Right atrium auricular region (tissue), 2 donors: ENCODE results near the gene FOXC2. TPM values are rescaled to one million over a fixed set of nuclear protein-coding genes. Genes with fewer than 3 reads are reported as not detected.

Experiments
- DNase-seq: peaks from one replicate; pipeline ENCODE4 v3.0.0-alpha.2; 2019; ENCODE audit warnings: low spot score
- H3K27ac ChIP-seq, 2 donors: fragments of 200-600 bp; sonication (generic); 1 replicate in 1 of 2; 2 replicates in 1 of 2; pipeline ENCODE4 v1.5.1; 2016 to 2019
- H3K27me3 ChIP-seq, 2 donors: fragments of 200-600 bp; sonication (generic); one replicate each; pipeline versions ENCODE4 v1.5.1 to v1.6.0; 2017 to 2019
- H3K36me3 ChIP-seq: fragments of 200-600 bp; sonication (generic); one replicate; pipeline ENCODE4 v1.5.1; 2016
- H3K4me1 ChIP-seq, 2 donors: fragments of 200-600 bp; sonication (generic); one replicate each; pipeline versions ENCODE4 v1.5.1 to v1.6.0; 2017 to 2019
- H3K4me3 ChIP-seq, 2 donors: fragments of 200-600 bp; sonication (generic); 1 replicate in 1 of 2; 2 replicates in 1 of 2; pipeline ENCODE4 v1.5.1; 2017 to 2019; ENCODE audit warnings: mild to moderate bottlenecking in 1 of 2, moderate library complexity in 1 of 2
- H3K9me3 ChIP-seq, 2 donors: fragments of 200-600 bp; sonication (generic); one replicate each; pipeline ENCODE4 v1.5.1; 2019
- total RNA-seq, 2 donors: library from RNA; depleted of rRNA; stranded (reverse); fragments of >200 nt; gene quantifications; one replicate each; pipeline ENCODE4 v1.1.0, GENCODE V29; 2016
- TF ChIP-seq, protein P1 (sequence below), 2 donors: fragments of 200-600 bp; sonication (generic); IDR thresholded peaks; one replicate each; pipeline ENCODE4 v1.5.1; 2019; ENCODE audit warnings: antibody characterized with exemption in 2 of 2

Gene FOXC2
- total RNA-seq, 2 donors from 2014 or later, result 2.6 to 2.9 TPM

DNA sequence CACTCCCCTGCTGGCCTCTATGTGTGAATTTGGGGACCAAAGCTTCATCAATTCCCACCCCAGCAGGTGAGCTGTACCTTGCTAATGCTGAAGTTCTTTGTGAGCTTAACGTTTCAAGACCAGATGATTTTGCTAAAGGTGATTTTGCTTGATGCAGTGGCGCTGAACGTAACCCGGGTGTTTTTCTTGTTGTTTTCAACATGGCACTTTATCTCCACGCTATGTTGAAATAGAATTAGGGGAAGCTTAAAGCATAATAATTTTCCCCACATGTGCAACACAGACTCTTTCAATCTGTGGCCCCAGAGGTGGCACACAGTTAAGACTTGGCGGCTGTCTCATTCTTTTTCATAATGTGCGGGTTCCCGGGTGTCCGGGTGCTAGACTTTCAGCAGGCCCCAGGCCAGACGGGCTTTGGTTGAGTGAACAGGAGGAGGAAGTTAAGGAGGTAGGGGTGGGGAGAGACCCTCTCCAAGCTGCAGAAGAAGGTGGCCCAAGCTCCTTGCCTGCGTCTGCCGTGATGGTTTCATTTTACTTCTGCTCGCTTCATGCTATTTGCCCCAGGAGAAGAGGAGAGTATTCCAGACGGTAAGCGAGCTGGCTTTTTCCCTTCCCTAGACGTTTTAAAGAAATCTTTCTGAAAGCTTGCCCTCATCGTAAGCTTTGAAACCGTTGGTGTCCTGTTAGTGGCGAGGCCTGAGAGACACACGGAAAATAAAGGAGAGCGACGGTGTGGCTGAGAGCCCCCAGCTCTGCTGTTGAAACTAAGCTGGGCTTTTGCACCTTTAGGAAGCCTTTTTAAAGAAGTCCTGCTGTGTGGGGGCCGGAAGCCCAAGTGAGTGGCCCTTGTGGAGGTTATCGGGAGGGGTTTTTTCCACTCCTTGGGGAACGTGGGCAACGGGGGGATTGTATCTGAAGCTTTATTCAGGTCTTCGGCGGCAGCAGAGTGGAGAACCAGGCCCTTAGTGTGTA, 4.2 kb downstream of the FOXC2 start:
- H3K27ac ChIP-seq, result peak overlapping the region; percentile 61 to 90
- peak overlapping the region; percentile 53 to 59 for H3K4me3 ChIP-seq
- TF ChIP-seq, protein P1, sequence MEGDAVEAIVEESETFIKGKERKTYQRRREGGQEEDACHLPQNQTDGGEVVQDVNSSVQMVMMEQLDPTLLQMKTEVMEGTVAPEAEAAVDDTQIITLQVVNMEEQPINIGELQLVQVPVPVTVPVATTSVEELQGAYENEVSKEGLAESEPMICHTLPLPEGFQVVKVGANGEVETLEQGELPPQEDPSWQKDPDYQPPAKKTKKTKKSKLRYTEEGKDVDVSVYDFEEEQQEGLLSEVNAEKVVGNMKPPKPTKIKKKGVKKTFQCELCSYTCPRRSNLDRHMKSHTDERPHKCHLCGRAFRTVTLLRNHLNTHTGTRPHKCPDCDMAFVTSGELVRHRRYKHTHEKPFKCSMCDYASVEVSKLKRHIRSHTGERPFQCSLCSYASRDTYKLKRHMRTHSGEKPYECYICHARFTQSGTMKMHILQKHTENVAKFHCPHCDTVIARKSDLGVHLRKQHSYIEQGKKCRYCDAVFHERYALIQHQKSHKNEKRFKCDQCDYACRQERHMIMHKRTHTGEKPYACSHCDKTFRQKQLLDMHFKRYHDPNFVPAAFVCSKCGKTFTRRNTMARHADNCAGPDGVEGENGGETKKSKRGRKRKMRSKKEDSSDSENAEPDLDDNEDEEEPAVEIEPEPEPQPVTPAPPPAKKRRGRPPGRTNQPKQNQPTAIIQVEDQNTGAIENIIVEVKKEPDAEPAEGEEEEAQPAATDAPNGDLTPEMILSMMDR (IDR thresholded peaks at IDR 0.05), result no peak
- peaks cover 0 to under 1% of the 10 kb centered on the region in 2 donors for H3K27me3 ChIP-seq
- no peak for DNase-seq
- H3K36me3 ChIP-seq, result no peaks in the 10 kb centered on the region
- peaks cover 0 to 13% of the 10 kb centered on the region in 2 donors for H3K4me1 ChIP-seq
- H3K9me3 ChIP-seq, result no peaks in the 10 kb centered on the region

DNA sequence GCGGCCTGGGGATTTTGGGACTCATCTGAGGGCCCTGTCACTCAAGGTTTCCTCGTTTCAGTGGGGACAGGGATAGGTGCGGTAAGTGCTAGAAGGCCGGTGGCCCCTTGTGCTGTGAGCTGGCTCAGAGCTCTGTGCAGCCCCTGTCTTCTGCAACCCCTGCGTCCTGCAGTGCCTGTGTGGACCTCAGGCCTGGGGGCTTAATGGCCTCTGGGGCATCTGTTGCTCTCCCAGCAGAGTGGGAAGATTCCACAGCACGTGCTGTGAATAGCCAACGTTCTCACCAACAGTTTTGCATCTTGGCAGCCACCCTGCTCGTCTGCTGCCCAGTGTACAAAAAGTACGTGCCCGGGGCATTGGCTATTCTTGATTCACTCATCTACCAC, 4.9 kb downstream of the FOXC2 start:
- Histone ChIP-seq H3K36me3 (no peaks in the 10 kb centered on the region), H3K9me3 (no peaks in the 10 kb centered on the region), H3K4me1 (peaks cover 0 to 18% of the 10 kb centered on the region in 2 donors), H3K27me3 (no peaks in the 10 kb centered on the region), H3K27ac (peak overlapping the region; percentile 61 to 90), H3K4me3 (peak overlapping the region; percentile 53 to 59)
- TF ChIP-seq, protein P1 (IDR thresholded peaks at IDR 0.05), result no peak
- no peak for DNase-seq

DNA sequence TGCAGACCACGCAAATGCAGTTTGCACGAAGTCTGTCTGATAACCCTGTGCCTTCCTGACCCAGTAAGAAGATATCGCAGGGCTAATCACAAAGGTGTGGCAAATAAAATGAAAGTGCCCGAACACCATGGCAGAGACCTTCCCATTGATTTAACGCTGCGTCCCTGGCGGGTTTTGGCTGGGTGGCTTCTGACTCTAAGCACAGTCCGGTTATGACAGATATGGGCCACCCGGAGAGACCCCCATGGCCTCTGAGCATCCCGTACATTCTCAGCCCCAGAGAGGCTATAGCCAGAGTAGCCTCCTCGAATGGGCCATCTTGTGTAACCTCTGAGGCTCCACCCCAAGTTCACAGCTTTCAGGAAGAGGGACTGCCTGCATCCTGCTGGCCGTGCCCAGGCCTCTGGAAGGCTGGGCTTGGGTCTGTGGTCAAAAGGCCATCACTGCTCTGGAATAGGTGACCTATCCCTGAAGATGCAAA, 5.5 kb downstream of the FOXC2 start:
- H3K4me1 ChIP-seq, result peaks cover 0 to 20% of the 10 kb centered on the region in 2 donors
- no peaks in the 10 kb centered on the region for H3K9me3 ChIP-seq
- peak overlapping the region; percentile 61 to 90 for H3K27ac ChIP-seq
- no peaks in the 10 kb centered on the region for H3K36me3 ChIP-seq
- TF ChIP-seq, protein P1 (IDR thresholded peaks at IDR 0.05), result no peak
- no peaks in the 10 kb centered on the region for H3K27me3 ChIP-seq
- no peak for DNase-seq
- H3K4me3 ChIP-seq, result peak overlapping the region in 1 of 2 donors; percentile 59

DNA sequence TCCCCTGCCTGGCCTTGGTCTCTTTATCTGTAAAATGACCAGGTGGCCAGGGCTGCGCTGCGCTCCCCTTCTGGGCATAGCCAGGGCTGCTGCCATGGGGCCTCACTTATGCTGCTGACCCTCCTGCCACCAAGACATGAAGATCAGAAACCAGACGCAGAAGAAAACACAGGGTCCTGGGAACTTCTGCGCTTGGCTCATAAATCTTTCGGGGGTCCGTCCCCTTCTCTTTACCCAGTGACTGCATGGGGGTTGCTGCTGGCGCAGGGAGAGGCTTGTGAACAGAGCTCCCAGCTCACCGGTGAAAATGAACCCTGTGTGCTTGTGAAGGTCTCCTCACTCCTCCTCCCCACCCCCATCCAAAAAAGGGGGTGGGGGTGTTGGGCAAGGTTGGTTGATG, 6.0 kb downstream of the FOXC2 start:
- Histone ChIP-seq H3K27ac (peak overlapping the region; percentile 61 to 90), H3K36me3 (no peaks in the 10 kb centered on the region), H3K4me1 (peaks cover 0 to 20% of the 10 kb centered on the region in 2 donors), H3K4me3 (no peak overlapping the region), H3K9me3 (no peaks in the 10 kb centered on the region), H3K27me3 (no peaks in the 10 kb centered on the region)
- no peak for DNase-seq
- TF ChIP-seq, protein P1 (IDR thresholded peaks at IDR 0.05), result no peak

DNA sequence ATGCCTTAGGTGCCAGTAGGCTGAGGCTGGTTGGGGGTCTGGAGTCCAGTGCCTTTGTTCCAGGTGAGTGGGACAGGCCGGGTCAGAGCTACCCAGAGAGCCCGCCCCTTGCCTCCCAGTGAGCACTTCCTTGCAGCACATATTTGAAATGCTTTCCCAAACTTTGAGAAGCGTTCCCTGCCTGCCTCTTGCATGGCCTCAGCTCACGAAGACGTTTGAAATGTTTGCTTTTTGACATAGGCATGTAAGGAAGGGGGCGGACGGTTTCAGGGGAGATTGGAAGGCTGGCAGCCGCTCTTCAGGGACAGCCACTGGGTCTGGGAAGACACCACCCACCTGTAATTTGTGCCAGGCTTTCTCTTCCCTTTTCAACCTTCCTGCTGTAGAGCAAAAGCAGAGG, 6.6 kb downstream of the FOXC2 start:
- H3K27ac ChIP-seq, result peak overlapping the region; percentile 31 to 61
- TF ChIP-seq, protein P1 (IDR thresholded peaks at IDR 0.05), result no peak
- DNase-seq, result no peak
- H3K4me1 ChIP-seq, result peaks cover 0 to 20% of the 10 kb centered on the region in 2 donors
- no peaks in the 10 kb centered on the region for H3K9me3 ChIP-seq
- H3K36me3 ChIP-seq, result no peaks in the 10 kb centered on the region
- H3K27me3 ChIP-seq, result peaks cover 0 to 6% of the 10 kb centered on the region in 2 donors
- no peak overlapping the region for H3K4me3 ChIP-seq
